Mesenchymal stem cell (in vitro differentiated cells and primary cell): Measurements from ENCODE around the gene ARFRP1.

Source experiments
- DNase-seq: peaks from one replicate; pipeline ENCODE4 v3.0.0-alpha.2; 2013
- H2AFZ ChIP-seq: one replicate; pipeline ENCODE4 v1.6.1; 2013; ENCODE audit warnings: low read depth, mild to moderate bottlenecking, control low read depth, inconsistent platforms, low read length, moderate library complexity
- H2AK5ac ChIP-seq: 2 replicates; pipeline ENCODE4 v1.6.1; 2013; ENCODE audit warnings: low read length, moderate library complexity, mild to moderate bottlenecking, inconsistent platforms; ENCODE audit not compliant: severe bottlenecking
- H2BK120ac ChIP-seq: one replicate; pipeline ENCODE4 v1.6.1; 2013; ENCODE audit warnings: low read depth, mild to moderate bottlenecking, inconsistent platforms, low read length, moderate library complexity
- H2BK12ac ChIP-seq, 2 experiments: one replicate each; pipeline ENCODE4 v1.6.1; 2013; ENCODE audit warnings: inconsistent platforms in 2 of 2, low read length in 2 of 2, mild to moderate bottlenecking in 2 of 2, moderate library complexity in 2 of 2, control low read depth in 1 of 2
- H2BK15ac ChIP-seq: one replicate; pipeline ENCODE4 v1.6.1; 2013; ENCODE audit warnings: mild to moderate bottlenecking, low read depth, inconsistent platforms; ENCODE audit not compliant: poor library complexity, severe bottlenecking
- H2BK5ac ChIP-seq: 2 replicates; pipeline ENCODE4 v1.6.1; 2013; ENCODE audit warnings: low read depth, mild to moderate bottlenecking, low read length, control low read depth, inconsistent platforms; ENCODE audit not compliant: poor library complexity, severe bottlenecking
- H3K14ac ChIP-seq, 2 experiments: one replicate each; pipeline ENCODE4 v1.6.1; 2013; ENCODE audit warnings: inconsistent platforms in 2 of 2, low read length in 2 of 2, control low read depth in 1 of 2, mild to moderate bottlenecking in 1 of 2, moderate library complexity in 1 of 2
- H3K18ac ChIP-seq, 2 experiments: one replicate each; pipeline ENCODE4 v1.6.1; 2013; ENCODE audit warnings: inconsistent platforms in 2 of 2, low read length in 2 of 2, control low read depth in 1 of 2, low read depth in 1 of 2, mild to moderate bottlenecking in 1 of 2
- H3K23ac ChIP-seq, 2 experiments: one replicate each; pipeline ENCODE4 v1.6.1; 2013; ENCODE audit warnings: inconsistent platforms in 2 of 2, low read length in 2 of 2, mild to moderate bottlenecking in 2 of 2, moderate library complexity in 2 of 2, control low read depth in 1 of 2
- H3K27ac ChIP-seq: 2 replicates; pipeline ENCODE4 v1.5.1; 2013; ENCODE audit warnings: mild to moderate bottlenecking, moderate library complexity, low read length, control low read depth, inconsistent platforms; ENCODE audit not compliant: poor library complexity, severe bottlenecking
- H3K27me3 ChIP-seq, 2 experiments: 2 replicates each; pipeline versions ENCODE4 v1.6.1 to v1.7.0; 2013; ENCODE audit warnings: low read length in 2 of 2, mild to moderate bottlenecking in 2 of 2, moderate library complexity in 2 of 2, control low read depth in 1 of 2, inconsistent platforms in 1 of 2; ENCODE audit not compliant: control insufficient read depth in 1 of 2, insufficient read depth in 1 of 2
- H3K36me3 ChIP-seq, 2 experiments: 2 replicates each; pipeline versions ENCODE4 v1.6.1 to v1.7.0; 2013; ENCODE audit warnings: low read length in 2 of 2, control low read depth in 1 of 2, inconsistent platforms in 1 of 2, low read depth in 1 of 2, mild to moderate bottlenecking in 1 of 2; ENCODE audit not compliant: insufficient read depth in 2 of 2, control insufficient read depth in 1 of 2
- H3K4ac ChIP-seq, 2 experiments: one replicate each; pipeline ENCODE4 v1.6.1; 2013; ENCODE audit warnings: inconsistent platforms in 2 of 2, low read length in 2 of 2, mild to moderate bottlenecking in 2 of 2, moderate library complexity in 2 of 2, control low read depth in 1 of 2, low read depth in 1 of 2
- H3K4me1 ChIP-seq: 2 replicates; pipeline ENCODE4 v1.6.1; 2013; ENCODE audit warnings: low read depth, low read length, control low read depth; ENCODE audit not compliant: control insufficient read depth, insufficient read depth
- H3K4me2 ChIP-seq: 2 replicates; pipeline ENCODE4 v1.6.1; 2013; ENCODE audit warnings: low read length, mild to moderate bottlenecking, inconsistent platforms; ENCODE audit not compliant: poor library complexity, severe bottlenecking
- H3K4me3 ChIP-seq, 2 experiments: 2 replicates each; pipeline versions ENCODE4 v1.5.1 to v1.7.0; 2013; ENCODE audit warnings: low read length in 2 of 2, mild to moderate bottlenecking in 2 of 2, control low read depth in 1 of 2, low read depth in 1 of 2; ENCODE audit not compliant: insufficient read depth in 1 of 2
- H3K79me1 ChIP-seq: replicated peaks from 2 replicates; pipeline ENCODE4 v1.6.1; 2013; ENCODE audit warnings: mild to moderate bottlenecking, control low read depth, low read length, inconsistent platforms; ENCODE audit not compliant: poor library complexity, severe bottlenecking
- H3K9ac ChIP-seq: 2 replicates; pipeline ENCODE4 v1.7.0; 2013; ENCODE audit warnings: mild to moderate bottlenecking, low read length, moderate library complexity
- H3K9me3 ChIP-seq: 2 replicates; pipeline ENCODE4 v1.7.0; 2013; ENCODE audit warnings: mild to moderate bottlenecking, low read length; ENCODE audit not compliant: control insufficient read depth
- H4K8ac ChIP-seq: one replicate; pipeline ENCODE4 v1.6.1; 2013; ENCODE audit warnings: inconsistent platforms, mild to moderate bottlenecking, low read length, moderate library complexity
- H4K91ac ChIP-seq: one replicate; pipeline ENCODE4 v1.6.1; 2013; ENCODE audit warnings: mild to moderate bottlenecking, low read length, inconsistent platforms
- WGBS: methylation state at CpG from one replicate; pipeline ENCODE4 v1.1.7; 2013; ENCODE audit warnings: mixed read lengths; 5-methylcytosine and 5-hydroxymethylcytosine counted together

Gene ARFRP1

GRCh38 chr20:63703976-63704748, 3.6 kb downstream of the ARFRP1 start:
- H3K27ac ChIP-seq = no peak overlapping the region
- DNase-seq = no peak
- no peak overlapping the region for H3K4me3 ChIP-seq
- no peak overlapping the region for H4K91ac ChIP-seq
- H3K18ac ChIP-seq = no peak overlapping the region
- no peaks in the 10 kb centered on the region for H3K27me3 ChIP-seq
- no peak overlapping the region for H2AK5ac ChIP-seq
- H3K4ac ChIP-seq = no peak overlapping the region
- no peak overlapping the region for H2AFZ ChIP-seq
- H2BK15ac ChIP-seq = no peak overlapping the region
- H3K36me3 ChIP-seq = peaks cover 41 to 65% of the 10 kb centered on the region in 2 experiments
- H3K4me1 ChIP-seq = peaks cover 59% of the 10 kb centered on the region
- no peak overlapping the region for H4K8ac ChIP-seq
- 95% methylated on average over 11 of the region's 11 CpGs for WGBS
- H3K9me3 ChIP-seq = no peaks in the 10 kb centered on the region
- no peak overlapping the region for H3K23ac ChIP-seq
- H2BK5ac ChIP-seq = no peak overlapping the region
- H3K14ac ChIP-seq = no peak overlapping the region
- no peak overlapping the region for H3K9ac ChIP-seq
- H3K79me1 ChIP-seq = peaks cover 27% of the 10 kb centered on the region
- no peak overlapping the region for H2BK12ac ChIP-seq
- no peak overlapping the region for H3K4me2 ChIP-seq
- H2BK120ac ChIP-seq = no peak overlapping the region

- no peak overlapping the region for H4K8ac ChIP-seq
- H3K4me1 ChIP-seq = peaks cover 59% of the 10 kb centered on the region
- H3K27me3 ChIP-seq = no peaks in the 10 kb centered on the region
- no peak overlapping the region for H2BK15ac ChIP-seq
- H3K23ac ChIP-seq = no peak overlapping the region
- no peak overlapping the region for H3K4ac ChIP-seq
- no peak overlapping the region for H3K4me2 ChIP-seq
- H2BK120ac ChIP-seq = no peak overlapping the region
- no peak overlapping the region for H3K14ac ChIP-seq
- H2AFZ ChIP-seq = no peak overlapping the region
- H3K79me1 ChIP-seq = peaks cover 27% of the 10 kb centered on the region
- H2AK5ac ChIP-seq = no peak overlapping the region
- H3K18ac ChIP-seq = no peak overlapping the region
- no peak overlapping the region for H3K9ac ChIP-seq
- no peak overlapping the region for H2BK12ac ChIP-seq
- no peak overlapping the region for H2BK5ac ChIP-seq
- no peaks in the 10 kb centered on the region for H3K9me3 ChIP-seq
- no peak overlapping the region for H3K4me3 ChIP-seq
- DNase-seq = no peak
- no peak overlapping the region for H3K27ac ChIP-seq
- no peak overlapping the region for H4K91ac ChIP-seq
- H3K36me3 ChIP-seq = peaks cover 36 to 60% of the 10 kb centered on the region in 2 experiments
- 88% methylated on average over 14 of the region's 15 CpGs for WGBS
These were observed 4.3 kb downstream of the ARFRP1 start for GRCh38 chr20:63703471-63703975.

- DNase-seq = no peak
- Histone ChIP-seq H3K4me1 (peaks cover 64% of the 10 kb centered on the region), H3K79me1 (peaks cover 27% of the 10 kb centered on the region), H3K27me3 (no peaks in the 10 kb centered on the region), H3K4me2 (no peak overlapping the region), H2AK5ac (no peak overlapping the region), H3K9ac (no peak overlapping the region), H4K8ac (no peak overlapping the region), H3K4ac (no peak overlapping the region), H3K23ac (no peak overlapping the region), H2AFZ (no peak overlapping the region), H3K18ac (no peak overlapping the region), H3K9me3 (no peaks in the 10 kb centered on the region), H3K27ac (no peak overlapping the region), H3K4me3 (no peak overlapping the region), H2BK5ac (no peak overlapping the region), H2BK12ac (no peak overlapping the region), H2BK120ac (no peak overlapping the region), H2BK15ac (no peak overlapping the region), H4K91ac (no peak overlapping the region), H3K36me3 (peaks cover 36 to 63% of the 10 kb centered on the region in 2 experiments), H3K14ac (no peak overlapping the region)
- 85% methylated on average over 11 of the region's 13 CpGs for WGBS
These were observed 4.9 kb downstream of the ARFRP1 start for GRCh38 chr20:63702751-63703470.

GRCh38 chr20:63702036-63702665, 5.6 kb downstream of the ARFRP1 start:
- peak overlapping the region; percentile 3 for H4K8ac ChIP-seq
- H2BK5ac ChIP-seq = no peak overlapping the region
- H3K18ac ChIP-seq = no peak overlapping the region
- H3K4me2 ChIP-seq = no peak overlapping the region
- WGBS = 94% methylated on average over 16 of the region's 16 CpGs
- no peak overlapping the region for H2BK15ac ChIP-seq
- no peak overlapping the region for H2AFZ ChIP-seq
- peak overlapping the region; percentile 73 for H4K91ac ChIP-seq
- H3K4me3 ChIP-seq = no peak overlapping the region
- H3K79me1 ChIP-seq = peaks cover 29% of the 10 kb centered on the region
- no peak overlapping the region for H3K4ac ChIP-seq
- peaks cover 71% of the 10 kb centered on the region for H3K4me1 ChIP-seq
- H3K27ac ChIP-seq = no peak overlapping the region
- H3K9ac ChIP-seq = no peak overlapping the region
- peaks cover 36 to 69% of the 10 kb centered on the region in 2 experiments for H3K36me3 ChIP-seq
- H3K9me3 ChIP-seq = no peaks in the 10 kb centered on the region
- no peak overlapping the region for H2BK120ac ChIP-seq
- no peak overlapping the region for H3K23ac ChIP-seq
- no peak overlapping the region for H3K14ac ChIP-seq
- H2BK12ac ChIP-seq = peak overlapping the region in 1 of 2 experiments; percentile 9
- H3K27me3 ChIP-seq = no peaks in the 10 kb centered on the region
- peak overlapping the region; percentile 18 for H2AK5ac ChIP-seq
- DNase-seq = no peak
